ENCODE results near the gene ALKBH6. TPM values are rescaled to one million over a fixed set of nuclear protein-coding genes. Genes with fewer than 3 reads are reported as not detected.

ALKBH6 gene
- total RNA-seq, 4 donors from 2014 or later = 14.6 to 28.6 (median 18.8) TPM

DNA sequence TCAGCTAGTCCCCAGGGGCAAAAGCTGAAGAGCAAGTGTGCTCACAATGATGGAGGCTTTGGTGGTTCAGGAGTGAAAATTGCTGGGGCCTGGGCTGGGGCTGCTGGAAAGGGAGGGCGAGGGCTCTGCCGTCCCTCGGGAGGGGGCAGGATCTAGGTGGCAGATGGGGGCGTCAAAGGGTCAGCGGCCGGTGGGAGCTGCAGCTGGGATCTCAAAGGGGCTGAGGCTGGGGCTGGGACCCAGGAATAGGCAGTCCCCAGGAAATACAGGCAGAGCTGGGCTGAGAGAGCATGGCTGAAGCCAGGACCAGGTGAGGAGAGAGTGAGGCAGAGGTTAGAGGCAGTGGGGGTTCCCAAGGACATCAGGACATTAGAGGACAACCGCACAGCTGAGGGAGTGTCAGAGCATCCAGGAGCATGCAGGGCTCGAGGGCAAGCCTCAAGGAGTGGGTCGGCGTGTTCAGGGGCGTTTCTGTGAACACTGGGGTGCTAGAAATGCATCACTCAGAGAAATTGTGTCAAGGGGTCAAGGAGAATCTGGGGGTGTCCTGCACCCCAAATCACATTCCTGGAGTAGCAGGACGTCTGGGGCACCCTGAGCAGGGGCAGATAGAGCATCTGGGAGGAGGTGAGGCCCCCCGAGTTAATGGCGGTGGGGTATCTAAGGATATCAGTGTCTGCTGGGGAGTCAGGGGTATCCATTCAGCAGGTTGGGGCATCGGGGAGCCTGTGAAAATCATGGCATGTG is 4.2 kb downstream of the ALKBH6 start:
- WGBS, 2 donors = 47 to 63% methylated on average over 11 to 13 of the region's 15 CpGs
- H3K27me3 ChIP-seq = no peaks in the 10 kb centered on the region
- peaks cover 16 to 42% (median 18%) of the 10 kb centered on the region in 3 donors for H3K4me1 ChIP-seq
- TF ChIP-seq, protein P1, sequence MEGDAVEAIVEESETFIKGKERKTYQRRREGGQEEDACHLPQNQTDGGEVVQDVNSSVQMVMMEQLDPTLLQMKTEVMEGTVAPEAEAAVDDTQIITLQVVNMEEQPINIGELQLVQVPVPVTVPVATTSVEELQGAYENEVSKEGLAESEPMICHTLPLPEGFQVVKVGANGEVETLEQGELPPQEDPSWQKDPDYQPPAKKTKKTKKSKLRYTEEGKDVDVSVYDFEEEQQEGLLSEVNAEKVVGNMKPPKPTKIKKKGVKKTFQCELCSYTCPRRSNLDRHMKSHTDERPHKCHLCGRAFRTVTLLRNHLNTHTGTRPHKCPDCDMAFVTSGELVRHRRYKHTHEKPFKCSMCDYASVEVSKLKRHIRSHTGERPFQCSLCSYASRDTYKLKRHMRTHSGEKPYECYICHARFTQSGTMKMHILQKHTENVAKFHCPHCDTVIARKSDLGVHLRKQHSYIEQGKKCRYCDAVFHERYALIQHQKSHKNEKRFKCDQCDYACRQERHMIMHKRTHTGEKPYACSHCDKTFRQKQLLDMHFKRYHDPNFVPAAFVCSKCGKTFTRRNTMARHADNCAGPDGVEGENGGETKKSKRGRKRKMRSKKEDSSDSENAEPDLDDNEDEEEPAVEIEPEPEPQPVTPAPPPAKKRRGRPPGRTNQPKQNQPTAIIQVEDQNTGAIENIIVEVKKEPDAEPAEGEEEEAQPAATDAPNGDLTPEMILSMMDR (IDR thresholded peaks at IDR 0.05) = no peak
- TF ChIP-seq POLR2A (IDR thresholded peaks at IDR 0.05) = no peak
- H3K4me3 ChIP-seq = peak overlapping the region; percentile 23 to 70 (median 47)
- H3K36me3 ChIP-seq = no peaks in the 10 kb centered on the region
- H3K27ac ChIP-seq = peak overlapping the region; percentile 37 to 82 (median 78)
- intact Hi-C loops (cut with DNase I) = no loop called here
- no peaks in the 10 kb centered on the region for H3K9me3 ChIP-seq
- DNase-seq = no peak

DNA sequence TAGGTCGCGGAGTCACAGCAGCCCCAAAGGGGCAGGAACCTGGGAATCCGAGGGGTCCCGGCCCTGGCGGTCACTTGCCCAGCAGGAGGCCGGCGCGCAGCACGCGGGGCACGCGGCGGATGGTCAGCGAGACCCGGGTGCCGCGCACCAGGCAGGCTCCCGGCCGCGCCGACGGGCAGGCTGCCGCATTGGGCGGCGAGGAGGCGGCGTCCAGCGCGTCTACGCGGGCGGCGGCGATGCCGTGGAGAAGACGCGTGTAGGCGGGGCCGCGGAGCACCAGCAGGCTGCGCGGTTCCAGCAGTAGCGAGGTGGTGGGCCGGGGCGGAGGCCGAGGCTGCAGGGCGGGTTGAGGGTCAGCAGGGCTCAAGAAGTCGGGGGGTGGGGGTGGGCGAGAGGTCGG is 4.8 kb downstream of the ALKBH6 start:
- Histone ChIP-seq H3K36me3 (peaks cover 0 to under 1% (median 0%) of the 10 kb centered on the region in 3 donors), H3K9me3 (no peaks in the 10 kb centered on the region), H3K4me3 (peak overlapping the region; percentile 23 to 70 (median 47)), H3K4me1 (peaks cover 13 to 37% (median 14%) of the 10 kb centered on the region in 3 donors), H3K27me3 (no peaks in the 10 kb centered on the region), H3K27ac (peak overlapping the region; percentile 37 to 82 (median 78))
- intact Hi-C loops (cut with DNase I) = no loop called here
- no peak for DNase-seq
- 10% methylated on average over 4 of the region's 50 CpGs; no CpG with 5 or more reads in 1 of the 2 donors for WGBS, 2 donors
- peak in 2 of 4 donors; percentile 37 to 39 for TF ChIP-seq POLR2A (IDR thresholded peaks at IDR 0.05)
- TF ChIP-seq, protein P1 (IDR thresholded peaks at IDR 0.05) = peak in 1 of 6 experiments; percentile 5

DNA sequence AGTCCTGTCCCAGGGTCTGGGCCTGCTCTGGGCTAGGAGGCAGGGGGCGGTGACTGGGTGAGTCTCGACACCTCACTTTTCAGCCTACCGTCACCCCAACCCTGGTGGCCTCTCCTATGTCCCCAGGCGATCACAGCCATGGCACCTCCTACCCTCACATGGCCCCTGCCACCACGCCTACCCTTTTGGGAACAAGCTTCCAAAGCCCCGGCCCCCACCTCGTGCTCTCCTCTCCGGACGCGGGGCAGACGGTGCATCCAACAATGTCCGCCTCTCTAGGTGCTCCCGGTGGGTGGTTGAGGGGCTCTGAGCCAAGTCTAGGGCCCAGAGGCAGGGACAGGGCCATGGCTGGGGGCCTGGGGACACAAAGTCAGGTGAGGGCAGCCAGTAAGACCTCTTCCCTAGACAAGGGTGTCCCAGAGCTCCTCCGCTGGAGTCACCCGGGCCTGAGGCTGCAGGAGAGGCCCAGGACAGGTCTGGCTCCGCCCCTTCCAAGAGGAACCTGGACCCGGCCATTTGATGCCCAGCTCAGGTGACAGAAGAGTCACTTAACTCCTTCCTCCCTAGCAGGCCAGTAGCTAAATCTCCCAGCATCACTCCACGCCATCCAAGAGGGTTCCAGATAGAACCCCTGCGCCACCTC is 5.6 kb downstream of the ALKBH6 start, which contains the start of gene SYNE4:
Gene SYNE4 (minus strand): TSS at position 478 of the 643 bp plus-strand sequence. CDS start 132 bp downstream, at position 346.
- Histone ChIP-seq H3K36me3 (peaks cover 0 to 9% (median 0%) of the 10 kb centered on the region in 3 donors), H3K27me3 (no peaks in the 10 kb centered on the region), H3K4me1 (peaks cover 10 to 32% (median 11%) of the 10 kb centered on the region in 3 donors), H3K4me3 (peak within 1 kb of the TSS; percentile 23 to 70 (median 47)), H3K27ac (peak within 1 kb of the TSS; percentile 37 to 82 (median 78)), H3K9me3 (no peaks in the 10 kb centered on the region)
- intact Hi-C loops (cut with DNase I) = no loop called here
- 61 to 64% methylated on average over 4 to 10 of the region's 19 CpGs for WGBS, 2 donors
- TF ChIP-seq, protein P1 (IDR thresholded peaks at IDR 0.05) = no peak
- no peak for TF ChIP-seq POLR2A (IDR thresholded peaks at IDR 0.05)
- no peak for DNase-seq

DNA sequence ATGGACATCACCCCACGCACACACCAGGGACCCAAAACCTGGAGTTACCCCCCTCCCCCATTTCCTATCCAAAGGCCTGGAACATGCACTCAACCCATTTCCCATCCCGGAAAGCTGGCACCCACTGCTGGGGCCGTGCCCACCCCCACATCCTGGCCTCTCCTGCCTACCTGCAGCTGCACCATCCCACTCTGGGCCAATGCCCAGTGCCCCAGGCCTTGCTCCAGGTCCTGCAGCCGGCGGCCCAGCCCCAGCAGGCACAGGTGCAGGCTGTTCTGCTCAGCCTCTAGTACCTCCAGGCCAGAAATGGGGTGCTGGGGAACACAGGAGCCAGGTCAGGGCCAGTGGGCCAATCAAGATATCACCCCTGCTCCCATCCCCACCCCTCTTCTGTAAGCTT is 7.1 kb downstream of the ALKBH6 start:
- Histone ChIP-seq H3K4me3 (no peak overlapping the region), H3K27me3 (no peaks in the 10 kb centered on the region), H3K36me3 (peaks cover 0 to 12% (median 0%) of the 10 kb centered on the region in 3 donors), H3K4me1 (peaks cover 7 to 24% (median 10%) of the 10 kb centered on the region in 3 donors), H3K27ac (no peak overlapping the region), H3K9me3 (no peaks in the 10 kb centered on the region)
- no peak for DNase-seq
- 87 to 92% methylated on average over 4 to 5 of the region's 5 CpGs for WGBS, 2 donors
- intact Hi-C loops (cut with DNase I) = no loop called here
- TF ChIP-seq, protein P1 (IDR thresholded peaks at IDR 0.05) = no peak
- TF ChIP-seq POLR2A (IDR thresholded peaks at IDR 0.05) = no peak

DNA sequence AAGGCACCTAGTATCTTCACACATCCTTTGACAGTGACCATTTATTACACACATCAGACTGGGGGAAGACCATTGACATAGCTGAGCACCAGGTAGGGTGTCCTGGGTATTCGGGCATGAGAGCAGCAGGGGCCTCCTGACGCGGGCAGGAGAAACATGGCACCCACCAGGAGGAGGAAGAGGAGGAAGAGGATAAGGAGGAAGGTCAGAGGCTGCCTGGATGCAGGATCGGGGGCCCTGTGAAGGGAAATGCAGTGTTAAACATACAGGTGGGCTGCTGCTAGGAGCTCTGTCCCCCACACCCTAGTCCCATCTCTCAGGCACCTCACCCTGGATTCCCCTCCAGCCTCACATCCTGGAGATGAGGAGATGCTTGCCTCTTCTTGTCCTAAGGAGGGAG is 10.7 kb downstream of the ALKBH6 start:
- no peak overlapping the region for H3K4me3 ChIP-seq
- H3K36me3 ChIP-seq = peaks cover 0 to 28% (median 0%) of the 10 kb centered on the region in 3 donors
- peaks cover 1 to 23% (median 10%) of the 10 kb centered on the region in 3 donors for H3K4me1 ChIP-seq
- H3K27ac ChIP-seq = no peak overlapping the region
- TF ChIP-seq POLR2A (IDR thresholded peaks at IDR 0.05) = no peak
- TF ChIP-seq, protein P1 (IDR thresholded peaks at IDR 0.05) = no peak
- WGBS, 2 donors = 94 to 96% methylated on average over 3 to 4 of the region's 4 CpGs
- H3K27me3 ChIP-seq = no peaks in the 10 kb centered on the region
- no peaks in the 10 kb centered on the region for H3K9me3 ChIP-seq
- no peak for DNase-seq
- intact Hi-C loops (cut with DNase I) = no loop called here
